Left ventricle myocardium superior (tissue), 1 donor: Measurements from ENCODE around the gene HDDC3. TPM values are rescaled to one million over a fixed set of nuclear protein-coding genes. Genes with fewer than 3 reads are reported as not detected.

Experiments used
- ATAC-seq: fragments of 200-7000 bp; cut with Tn5 transposase; one replicate; pipeline ENCODE4 v1.9.1; 2020; ENCODE audit warnings: mild to moderate bottlenecking, moderate library complexity
- DNase-seq: peaks from one replicate; pipeline ENCODE4 v3.0.0-alpha.2; 2020
- intact Hi-C: fragments of 100-400 bp; cut with micrococcal nuclease; formaldehyde crosslinking; loops from one replicate; pipeline ENCODE4 v1.11.0; 2022
- long read RNA-seq: library from polyadenylated mRNA; unstranded; transcript quantifications from one replicate; pipeline ENCODE4 v2.0.0, GENCODE V29; 2021
- total RNA-seq: library from RNA; stranded (reverse); fragmentation: NEBNext Ultra II Directional; extraction: Animal tissue kit (Norgen Biotek cat#: 25700); gene quantifications from one replicate; pipeline ENCODE4 v1.2.1, GENCODE V29; 2021
- donor health status: DM: no; HTN: yes; CAD: no; lungs with severe emphysema.

Gene HDDC3
- total RNA-seq, result 15.0 TPM
- long read RNA-seq, full-length matches to known transcripts, result 23 of 25 reads
- long read RNA-seq, partial matches to known transcripts, result 0 of 25 reads
- long read RNA-seq, other reads (novel, unspliced or antisense), result 2 of 25 reads

GRCh38 chr15:90931828-90932659 is at the start of gene HDDC3:
Gene HDDC3 (minus strand): TSS chr15:90932549. CDS start chr15:90932540, 9 bp downstream.
- DNase-seq (peak; percentile 96), ATAC-seq (peak; percentile 68)
- intact Hi-C loops, result no loop called here

GRCh38 chr15:90982135-90982534 is 49.8 kb upstream of the HDDC3 start:
- DNase-seq, result no peak
- no peak for ATAC-seq
- intact Hi-C loops, result no loop called here

- intact Hi-C loops, result no loop called here
- ATAC-seq (no peak), DNase-seq (no peak)
Observed at GRCh38 chr15:90981681-90982080, 49.3 kb upstream of the HDDC3 start.

GRCh38 chr15:90979582-90979981 is 47.2 kb upstream of the HDDC3 start:
- DNase-seq (no peak), ATAC-seq (no peak)
- intact Hi-C loops, result no loop called here

GRCh38 chr15:90974216-90974615 is 41.9 kb upstream of the HDDC3 start:
- intact Hi-C loops, result no loop called here
- DNase-seq (no peak), ATAC-seq (no peak)

GRCh38 chr15:90972133-90972532 is 39.8 kb upstream of the HDDC3 start:
- intact Hi-C loops, result no loop called here
- DNase-seq, result no peak
- ATAC-seq, result no peak

- DNase-seq (no peak), ATAC-seq (no peak)
- intact Hi-C loops, result no loop called here
Observed at GRCh38 chr15:90970274-90970673, 37.9 kb upstream of the HDDC3 start.

GRCh38 chr15:90968434-90968833 is 36.1 kb upstream of the HDDC3 start:
- no peak for DNase-seq
- no peak for ATAC-seq
- intact Hi-C loops, result no loop called here

- ATAC-seq, result no peak
- no peak for DNase-seq
- intact Hi-C loops, result no loop called here
Observed at GRCh38 chr15:90967206-90967605, 34.9 kb upstream of the HDDC3 start.

GRCh38 chr15:90966262-90966661 is 33.9 kb upstream of the HDDC3 start:
- intact Hi-C loops, result no loop called here
- ATAC-seq (no peak), DNase-seq (no peak)

- DNase-seq, result no peak
- intact Hi-C loops, result no loop called here
- no peak for ATAC-seq
Observed at GRCh38 chr15:90962021-90962420, 29.7 kb upstream of the HDDC3 start.

- ATAC-seq (no peak), DNase-seq (no peak)
- intact Hi-C loops, result no loop called here
Observed at GRCh38 chr15:90960298-90961091, 28.1 kb upstream of the HDDC3 start.

- peak; percentile 75 for ATAC-seq
- DNase-seq, result peak; percentile 83
- intact Hi-C loops, result no loop called here
Observed at GRCh38 chr15:90959894-90960293, 27.5 kb upstream of the HDDC3 start.

- no peak for DNase-seq
- no peak for ATAC-seq
- intact Hi-C loops, result no loop called here
Observed at GRCh38 chr15:90959028-90959595, 26.8 kb upstream of the HDDC3 start.

- intact Hi-C loops, result no loop called here
- DNase-seq, result no peak
- no peak for ATAC-seq
Observed at GRCh38 chr15:90957791-90958190, 25.4 kb upstream of the HDDC3 start.

GRCh38 chr15:90957031-90957790 is 24.9 kb upstream of the HDDC3 start:
- intact Hi-C loops, result no loop called here
- peak; percentile 18 for ATAC-seq
- DNase-seq, result peak; percentile 57

- DNase-seq, result peak; percentile 89
- peak; percentile 52 for ATAC-seq
- intact Hi-C loops, result no loop called here
Observed at GRCh38 chr15:90956274-90957030, 24.1 kb upstream of the HDDC3 start.

GRCh38 chr15:90955624-90956273 is 23.4 kb upstream of the HDDC3 start:
- intact Hi-C loops, result no loop called here
- DNase-seq, result no peak
- no peak for ATAC-seq
